GM18511 (cell line): ENCODE results near the gene TSPAN14.

ENCODE experiments used
- ATAC-seq: cut with Tn5 transposase; IDR thresholded peaks from one replicate; pipeline ENCODE4 v1.9.1; 2021; ENCODE audit warnings: mild to moderate bottlenecking, moderate library complexity; ENCODE audit not compliant: unreplicated experiment

Gene TSPAN14

DNA sequence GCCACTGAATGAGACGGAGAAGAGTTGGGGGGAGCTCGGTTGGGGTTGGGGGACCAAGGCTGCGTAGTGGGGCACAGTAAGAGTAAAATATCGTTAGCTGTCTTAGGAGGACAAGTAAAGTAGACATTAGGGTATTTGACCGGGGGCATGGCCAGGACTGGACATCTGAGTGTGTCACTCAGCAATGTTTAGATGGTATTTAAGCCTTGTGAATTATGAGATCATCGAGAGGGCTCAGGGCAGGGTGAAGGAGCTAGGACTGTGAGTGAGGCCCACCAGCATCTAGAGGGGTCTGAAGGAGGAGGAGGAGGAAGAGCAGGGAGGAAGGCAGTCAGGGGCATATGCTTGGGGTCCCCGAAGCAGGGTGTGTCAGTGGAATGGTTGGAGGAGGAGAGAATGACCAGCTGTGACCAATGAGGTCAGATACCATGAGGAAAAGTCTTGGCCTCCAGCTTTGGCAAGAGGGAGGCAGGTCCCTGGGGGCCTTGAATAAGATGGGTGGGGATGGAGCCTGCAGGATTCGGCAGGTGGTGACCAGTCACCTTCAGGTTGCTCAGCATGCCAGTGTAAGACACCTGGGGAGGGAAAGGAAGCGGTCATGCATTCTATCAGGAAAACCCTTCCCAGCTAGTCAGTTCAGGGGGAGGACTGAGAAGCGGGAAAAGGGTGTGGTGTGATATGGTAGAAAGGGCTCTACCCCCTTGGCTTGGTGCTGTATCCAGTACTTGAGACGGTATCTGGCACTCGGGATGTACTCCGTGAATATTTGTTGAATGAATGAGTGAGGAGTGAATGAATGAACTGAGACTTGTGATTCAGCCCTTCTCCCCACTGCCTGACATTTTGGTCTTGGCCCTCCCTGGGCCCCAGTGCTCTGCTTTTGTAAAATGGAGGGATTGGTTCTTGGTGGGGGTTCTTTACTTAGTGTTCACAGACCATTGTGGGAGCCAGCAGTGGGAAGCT, 48.8 kb downstream of the TSPAN14 start:
- ATAC-seq = no peak

DNA sequence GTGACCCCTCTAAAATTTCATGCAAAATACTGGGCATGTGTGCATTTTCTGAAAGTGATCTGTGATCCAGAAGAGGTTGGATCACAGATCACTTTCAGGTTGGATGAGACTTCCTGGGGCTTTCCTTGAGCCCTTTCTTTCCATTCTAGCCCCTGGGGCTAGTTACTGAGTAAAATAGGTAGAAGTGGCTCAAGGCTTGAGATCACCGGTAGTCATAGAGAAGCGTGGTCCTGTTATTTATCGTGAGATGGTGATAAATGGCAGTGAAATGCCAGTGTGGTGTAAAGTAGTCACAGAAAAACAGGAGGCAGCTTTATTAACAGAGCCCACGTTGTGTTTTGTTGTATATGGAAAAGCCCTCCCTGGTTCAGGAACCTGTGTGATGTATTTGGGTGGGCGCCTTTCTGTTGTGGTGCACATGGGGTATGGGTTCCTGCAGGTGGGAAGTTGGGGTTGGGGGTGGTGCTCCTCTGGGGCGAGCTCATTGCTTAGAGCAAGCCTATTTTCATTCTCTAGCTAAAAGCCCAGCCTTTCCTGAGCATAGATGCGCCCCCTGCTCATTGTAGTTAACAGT, 49.6 kb downstream of the TSPAN14 start:
- ATAC-seq = no peak

DNA sequence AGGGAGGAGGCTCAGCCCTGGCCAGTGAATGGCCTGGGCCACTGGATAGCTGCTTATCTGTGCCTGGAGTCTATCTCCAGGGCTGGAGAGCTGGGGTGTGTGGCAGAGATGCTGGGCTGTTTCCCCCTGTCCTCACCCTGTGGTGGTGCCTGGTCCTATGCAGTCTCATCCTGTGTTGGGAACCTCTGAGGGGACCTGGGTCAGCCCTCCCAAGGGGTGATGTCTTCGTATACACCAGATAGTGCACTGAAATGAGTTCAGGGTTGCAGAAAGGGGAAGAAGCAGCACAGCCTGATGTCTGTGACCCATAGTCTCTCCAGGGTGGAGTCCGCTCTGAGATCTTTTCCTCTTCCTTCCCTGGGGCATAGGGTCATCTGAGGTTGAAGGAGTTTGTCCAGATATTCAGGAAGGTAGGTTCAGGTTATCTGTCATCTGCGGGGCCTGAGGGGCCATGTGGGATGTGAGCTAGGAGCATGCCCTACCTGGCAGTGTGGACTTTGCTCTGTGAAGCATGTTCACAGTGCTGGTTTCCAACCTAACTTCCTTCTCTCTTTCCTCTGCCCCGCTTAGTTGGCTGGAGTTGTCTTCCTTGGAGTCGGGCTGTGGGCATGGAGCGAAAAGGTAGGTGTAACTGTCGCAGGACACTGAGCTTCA, 50.2 kb downstream of the TSPAN14 start:
- no peak for ATAC-seq

DNA sequence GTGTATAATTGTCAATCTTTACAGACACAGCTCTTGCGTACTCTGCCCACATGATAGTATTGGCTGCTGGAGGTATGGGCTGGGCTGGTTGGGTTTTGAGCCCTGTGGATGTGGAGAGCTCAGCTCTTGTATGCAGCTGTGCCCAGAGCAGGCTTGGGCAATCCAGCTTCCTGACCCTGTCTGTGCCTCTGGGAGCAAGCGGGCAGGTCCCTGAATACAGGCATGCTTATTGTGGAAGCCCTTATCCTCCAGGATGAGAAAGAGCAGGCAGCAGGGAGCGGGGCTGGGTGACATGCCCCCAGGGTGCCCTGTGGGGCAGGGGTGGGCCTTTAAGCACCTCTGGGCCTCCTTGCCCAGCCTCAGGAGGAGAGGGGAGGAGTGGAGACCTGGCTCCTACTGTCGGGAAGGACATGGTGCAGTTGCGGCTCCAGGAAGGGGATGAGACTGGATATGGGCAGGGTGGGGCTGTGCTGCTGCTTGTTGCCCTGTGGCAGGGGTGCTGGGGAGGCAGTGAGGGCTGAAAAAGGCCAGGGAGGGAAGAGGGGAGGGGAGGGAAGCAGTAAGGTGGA, 50.9 kb downstream of the TSPAN14 start:
- ATAC-seq = no peak

- ATAC-seq = no peak
Measured at GRCh38 chr10:80506189-80506575, 52.1 kb downstream of the TSPAN14 start.

DNA sequence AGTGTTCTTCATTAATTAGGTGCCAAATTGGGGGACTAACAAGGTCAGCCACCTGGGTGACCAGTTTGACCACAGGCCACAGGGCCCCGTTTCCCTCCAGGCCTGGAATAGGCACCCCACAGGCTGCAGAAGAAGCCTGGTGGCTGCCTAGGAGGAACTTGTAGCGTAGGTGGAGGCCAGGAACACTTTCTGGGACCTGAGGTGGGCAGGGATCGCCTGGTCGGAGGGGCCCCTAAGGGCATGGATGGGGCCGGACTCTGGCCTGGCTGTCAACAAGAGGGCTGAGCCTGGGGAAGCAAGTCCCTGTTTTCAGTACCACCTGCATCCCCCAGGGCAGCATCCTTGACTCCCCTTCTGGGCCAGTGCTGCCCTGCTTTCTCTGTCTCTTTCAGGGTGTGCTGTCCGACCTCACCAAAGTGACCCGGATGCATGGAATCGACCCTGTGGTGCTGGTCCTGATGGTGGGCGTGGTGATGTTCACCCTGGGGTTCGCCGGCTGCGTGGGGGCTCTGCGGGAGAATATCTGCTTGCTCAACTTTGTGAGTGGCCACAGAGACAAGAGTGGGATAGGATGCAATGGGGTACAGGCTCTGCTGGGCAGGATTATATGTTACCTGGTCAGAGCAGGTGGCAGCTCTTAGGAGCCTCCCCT, 52.9 kb downstream of the TSPAN14 start:
- ATAC-seq = no peak

DNA sequence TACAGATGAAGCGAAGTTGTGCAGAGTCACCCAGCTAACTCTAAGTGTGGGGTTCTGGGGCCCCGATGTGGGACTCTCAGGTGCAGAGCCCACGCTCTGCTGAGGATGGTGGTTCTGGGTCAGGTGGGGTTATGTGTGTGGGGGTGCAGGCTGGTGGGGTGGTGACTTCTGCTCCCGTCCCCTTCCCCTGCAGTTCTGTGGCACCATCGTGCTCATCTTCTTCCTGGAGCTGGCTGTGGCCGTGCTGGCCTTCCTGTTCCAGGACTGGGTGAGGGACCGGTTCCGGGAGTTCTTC, 54.9 kb downstream of the TSPAN14 start:
- no peak for ATAC-seq

- no peak for ATAC-seq
Measured at GRCh38 chr10:80509403-80510161, 55.5 kb downstream of the TSPAN14 start.

DNA sequence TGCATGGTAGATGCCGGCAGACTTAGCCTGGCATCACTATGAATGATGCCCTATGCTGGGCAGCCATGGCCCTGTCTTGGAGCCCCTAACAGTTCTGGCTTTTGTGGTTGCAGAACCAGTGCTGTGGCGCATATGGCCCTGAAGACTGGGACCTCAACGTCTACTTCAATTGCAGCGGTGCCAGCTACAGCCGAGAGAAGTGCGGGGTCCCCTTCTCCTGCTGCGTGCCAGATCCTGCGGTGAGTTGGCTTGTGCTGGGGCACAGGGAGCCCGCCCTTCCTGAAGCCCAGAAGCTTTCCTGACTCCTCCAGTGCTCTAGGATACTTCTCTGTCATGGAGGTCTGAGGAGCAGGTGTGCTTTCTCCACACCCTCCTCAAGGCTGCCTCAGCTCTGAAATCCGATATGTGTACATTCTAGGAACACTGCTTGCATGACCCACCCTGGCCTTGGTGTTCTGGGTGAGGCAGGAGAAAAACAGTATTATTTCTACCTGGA, 58.0 kb downstream of the TSPAN14 start:
- ATAC-seq = no peak

DNA sequence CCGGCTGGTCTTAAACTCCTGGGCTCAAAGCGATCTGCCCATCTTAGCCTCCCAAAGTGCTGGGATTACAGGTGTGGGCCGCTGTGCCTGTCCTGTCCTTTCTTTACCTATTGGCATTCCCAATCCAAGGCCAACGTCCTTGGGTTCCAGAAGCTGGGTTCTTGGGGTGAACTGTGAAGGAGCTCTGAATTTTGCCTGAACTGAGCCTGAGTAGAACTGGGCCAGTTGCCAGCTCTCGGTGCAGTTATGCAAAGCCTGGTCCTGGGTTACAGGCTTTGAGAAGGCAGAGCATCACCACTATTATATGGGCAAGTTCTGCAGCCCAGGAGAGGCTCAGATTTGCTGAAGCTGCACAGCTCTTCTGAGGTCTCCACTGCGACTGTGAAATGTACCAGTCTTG, 59.0 kb downstream of the TSPAN14 start:
- no peak for ATAC-seq

GRCh38 chr10:80515511-80515910, 61.4 kb downstream of the TSPAN14 start:
- ATAC-seq = no peak

- no peak for ATAC-seq
Measured at GRCh38 chr10:80515941-80516340, 61.8 kb downstream of the TSPAN14 start.

- ATAC-seq = no peak
Measured at GRCh38 chr10:80516506-80517075, 62.5 kb downstream of the TSPAN14 start.

GRCh38 chr10:80517416-80518142, 63.5 kb downstream of the TSPAN14 start:
- ATAC-seq = no peak

DNA sequence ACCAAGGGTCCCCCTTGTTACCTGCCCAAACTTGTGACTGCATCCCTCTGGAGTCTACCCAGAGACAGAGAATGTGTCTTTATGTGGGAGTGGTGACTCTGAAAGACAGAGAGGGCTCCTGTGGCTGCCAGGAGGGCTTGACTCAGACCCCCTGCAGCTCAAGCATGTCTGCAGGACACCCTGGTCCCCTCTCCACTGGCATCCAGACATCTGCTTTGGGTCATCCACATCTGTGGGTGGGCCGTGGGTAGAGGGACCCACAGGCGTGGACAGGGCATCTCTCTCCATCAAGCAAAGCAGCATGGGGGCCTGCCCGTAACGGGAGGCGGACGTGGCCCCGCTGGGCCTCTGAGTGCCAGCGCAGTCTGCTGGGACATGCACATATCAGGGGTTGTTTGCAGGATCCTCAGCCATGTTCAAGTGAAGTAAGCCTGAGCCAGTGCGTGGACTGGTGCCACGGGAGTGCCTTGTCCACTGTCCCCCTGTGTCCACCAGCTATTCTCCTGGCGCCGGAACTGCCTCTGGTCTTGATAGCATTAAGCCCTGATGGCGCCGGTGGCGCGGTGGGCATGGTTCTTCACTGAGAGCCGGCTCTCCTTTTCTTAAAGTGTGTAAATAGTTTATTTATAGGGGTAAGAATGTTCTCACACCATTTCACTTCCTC, 64.2 kb downstream of the TSPAN14 start:
- peak; percentile 63 for ATAC-seq

GRCh38 chr10:80518807-80519360, 64.8 kb downstream of the TSPAN14 start:
- ATAC-seq = peak; percentile 38

DNA sequence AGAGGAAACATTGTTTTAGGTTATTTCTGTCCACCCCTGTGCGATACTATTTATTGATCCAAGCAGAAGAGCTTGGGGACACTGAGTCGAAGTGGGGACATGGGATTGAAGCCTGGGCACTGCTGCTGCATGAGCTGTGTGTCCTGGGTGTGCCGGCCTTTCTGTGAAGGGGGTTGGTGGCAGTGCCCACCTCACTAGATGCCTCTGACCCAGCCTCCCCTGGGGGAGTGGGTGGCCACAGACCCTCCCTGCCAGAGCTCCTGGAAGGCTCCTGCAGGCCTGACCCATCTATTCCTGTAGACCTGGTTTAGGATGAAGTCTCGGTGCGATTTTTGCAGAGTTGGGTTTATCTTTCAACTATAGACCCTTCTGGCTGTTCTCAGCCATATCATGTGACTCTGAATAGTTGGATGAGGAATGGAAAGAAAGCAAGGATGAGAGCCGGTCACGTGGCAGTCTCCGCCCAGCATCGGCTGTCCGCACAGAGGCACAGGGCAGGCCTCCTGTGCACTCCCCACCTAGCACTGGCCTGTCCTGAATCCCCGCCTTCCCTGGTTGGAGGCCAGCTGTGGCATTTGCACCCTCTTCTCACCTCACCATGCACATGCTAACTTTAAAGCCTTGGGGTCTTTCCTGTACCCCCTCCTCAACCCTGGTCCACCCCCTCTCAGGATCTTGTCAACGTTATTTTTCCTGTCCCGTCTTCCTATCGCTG, 66.0 kb downstream of the TSPAN14 start:
- no peak for ATAC-seq
